Ovary (tissue), 9 donors: ENCODE data around the gene TOM1L2. TPM values are rescaled to one million over a fixed set of nuclear protein-coding genes. Genes with fewer than 3 reads are reported as not detected.

ENCODE experiments used
- DNase-seq, 5 donors: peaks; one replicate each; pipeline ENCODE4 v3.0.0-alpha.2; 2019 to 2020
- H3K27ac ChIP-seq, 2 donors: fragments of 200-600 bp; one replicate each; pipeline versions ENCODE4 v1.5.1 to v1.8.0; 2019 to 2022
- H3K27me3 ChIP-seq: fragments of 200-600 bp; one replicate; pipeline ENCODE4 v1.8.0; 2022
- H3K36me3 ChIP-seq: fragments of 200-600 bp; sonication (generic); one replicate; pipeline ENCODE4 v1.5.1; 2019
- H3K4me1 ChIP-seq: one replicate; pipeline ENCODE4 v1.8.1; 2013; ENCODE audit warnings: mild to moderate bottlenecking, moderate library complexity; ENCODE audit not compliant: insufficient read depth
- H3K4me3 ChIP-seq: fragments of 200-600 bp; sonication (generic); one replicate; pipeline ENCODE4 v1.5.1; 2017
- H3K9me3 ChIP-seq, 2 donors: fragments of 200-600 bp in 1 of 2; sonication (generic) in 1 of 2; one replicate each; pipeline versions ENCODE4 v1.5.1 to v1.8.1; 2013 to 2019; ENCODE audit warnings: mild to moderate bottlenecking in 1 of 2, moderate library complexity in 1 of 2
- CTCF ChIP-seq, 3 donors: fragments of 450-650 bp in 2 of 3; fragments of 200-600 bp in 1 of 3; IDR thresholded peaks; one replicate each; pipeline versions ENCODE4 v1.5.1 to v1.8.0; 2016 to 2022; ENCODE audit warnings: antibody characterized with exemption in 3 of 3, mild to moderate bottlenecking in 1 of 3
- EP300 ChIP-seq: sonication (generic); formaldehyde crosslinking; IDR thresholded peaks from one replicate; pipeline ENCODE4 v1.6.1; 2017; ENCODE audit warnings: antibody characterized with exemption
- POLR2A ChIP-seq: fragments of 450-650 bp; IDR thresholded peaks from one replicate; pipeline ENCODE4 v1.6.1; 2017; ENCODE audit warnings: antibody characterized with exemption, mild to moderate bottlenecking, moderate library complexity
- WGBS, 3 donors: extraction: QIAGEN DNeasy Blood & Tissue Kit in 1 of 3; methylation state at CpG; one replicate each; pipeline versions ENCODE4 v1.1.5 to v1.1.7; 2013 to 2017; 5-methylcytosine and 5-hydroxymethylcytosine counted together
- intact Hi-C, 4 donors: fragments of 100-400 bp; cut with DNase I; formaldehyde crosslinking; loops; one replicate each; pipeline versions ENCODE4 v1.11.0 to v1.15.1; 2022 to 2023
- polyA plus RNA-seq, 2 donors: library from polyadenylated mRNA; stranded (reverse); fragments of 200-250 nt in 1 of 2; fragments of 350-450 nt in 1 of 2; fragmentation: Illumina TruSeq in 1 of 2; extraction: RNeasy Lipid Tissue Mini Kit (QIAGEN cat#74804) in 1 of 2; gene quantifications; one replicate each; pipeline ENCODE4 v1.2.3, GENCODE V29; 2013 to 2014
- total RNA-seq, 7 donors: library from RNA; depleted of rRNA in 2 of 7; stranded (reverse); fragments of >200 nt in 2 of 7; fragmentation: NEBNext Ultra II Directional in 3 of 7; extraction: Animal tissue kit (Norgen Biotek cat#: 25700) in 3 of 7; gene quantifications; one replicate each; pipeline versions ENCODE4 v1.1.0 to v1.2.4, GENCODE V29; 2016 to 2023
- donor health status: DM: no; HTN: no; CAD: no; lungs with moderate emphysema.
- donor health status: DM: no; HTN: no; CAD: no.
- donor health status: Bipolar disorder and iron deficiency.
- donor health status: DM: yes; HTN: yes; CAD: no.
- donor health status: DM: no; HTN: no; CAD: no.
- donor health status: DM: yes; HTN: yes; CAD: no.

The TOM1L2 gene
- total and polyA plus RNA-seq, 9 donors, result 25.6 to 62.5 (median 45.9) TPM

- H3K36me3 ChIP-seq, result no peaks in the 10 kb centered on the region
- no peak overlapping the region for H3K27ac ChIP-seq
- H3K4me3 ChIP-seq, result no peak overlapping the region
- peaks cover 10% of the 10 kb centered on the region for H3K4me1 ChIP-seq
- H3K27me3 ChIP-seq, result no peaks in the 10 kb centered on the region
- TF ChIP-seq POLR2A (no peak), EP300 (no peak), CTCF (IDR thresholded peaks at IDR 0.05) (no peak)
- 27 to 35% (median 34%) methylated on average over 10 of the region's 10 CpGs for WGBS, 3 donors
- H3K9me3 ChIP-seq, result no peaks in the 10 kb centered on the region
- DNase-seq, result peak in 1 of 5 donors; percentile 53
- intact Hi-C loops, result no loop called here
Measured at GRCh38 chr17:17906418-17907215, 65.6 kb downstream of the TOM1L2 start.

- H3K9me3 ChIP-seq, result no peaks in the 10 kb centered on the region
- no peak overlapping the region for H3K4me3 ChIP-seq
- intact Hi-C loops, result no loop called here
- no peak overlapping the region for H3K27ac ChIP-seq
- no peaks in the 10 kb centered on the region for H3K36me3 ChIP-seq
- peaks cover 13% of the 10 kb centered on the region for H3K4me1 ChIP-seq
- H3K27me3 ChIP-seq, result no peaks in the 10 kb centered on the region
- TF ChIP-seq CTCF (IDR thresholded peaks at IDR 0.05) (no peak), EP300 (no peak), POLR2A (no peak)
- WGBS, 3 donors, result 92 to 96% (median 95%) methylated on average over 5 of the region's 5 CpGs
- no peak for DNase-seq
Measured at GRCh38 chr17:17905036-17905320, 67.2 kb downstream of the TOM1L2 start.

GRCh38 chr17:17904166-17905035 is 67.8 kb downstream of the TOM1L2 start:
- no peaks in the 10 kb centered on the region for H3K9me3 ChIP-seq
- intact Hi-C loops, result no loop called here
- no peak for TF ChIP-seq EP300
- no peak for TF ChIP-seq CTCF (IDR thresholded peaks at IDR 0.05)
- TF ChIP-seq POLR2A, result no peak
- no peaks in the 10 kb centered on the region for H3K36me3 ChIP-seq
- H3K4me1 ChIP-seq, result peaks cover 13% of the 10 kb centered on the region
- peak in 1 of 5 donors; percentile 8 for DNase-seq
- whole genome bisulfite sequencing, 3 donors, result 83 to 85% (median 83%) methylated on average over 9 of the region's 9 CpGs
- H3K27me3 ChIP-seq, result no peaks in the 10 kb centered on the region
- no peak overlapping the region for H3K4me3 ChIP-seq
- no peak overlapping the region for H3K27ac ChIP-seq

- peak in 2 of 5 donors; percentile 2 to 10 for DNase-seq
- Histone ChIP-seq H3K36me3 (no peaks in the 10 kb centered on the region), H3K4me3 (no peak overlapping the region), H3K27ac (no peak overlapping the region), H3K27me3 (no peaks in the 10 kb centered on the region), H3K9me3 (no peaks in the 10 kb centered on the region), H3K4me1 (peaks cover 13% of the 10 kb centered on the region)
- intact Hi-C loops, result no loop called here
- TF ChIP-seq POLR2A (no peak), EP300 (no peak), CTCF (IDR thresholded peaks at IDR 0.05) (no peak)
- WGBS, 3 donors, result 88 to 91% (median 91%) methylated on average over 4 of the region's 4 CpGs
Measured at GRCh38 chr17:17902877-17903276, 69.3 kb downstream of the TOM1L2 start.
